H9 (cell line): Measurements from ENCODE around the gene ENTPD6. TPM values are rescaled to one million over a fixed set of nuclear protein-coding genes. Genes with fewer than 3 reads are reported as not detected.

Experiments
- DNase-seq: peaks from one replicate; pipeline ENCODE4 v3.0.0-alpha.2; 2017
- H2AFZ ChIP-seq: one replicate; pipeline ENCODE4 v1.6.1; 2013; ENCODE audit warnings: mild to moderate bottlenecking, low read length, control low read depth, moderate library complexity
- H2AK5ac ChIP-seq: 2 replicates; pipeline ENCODE4 v1.6.1; 2013; ENCODE audit warnings: low read length, control low read depth, mixed read lengths; ENCODE audit not compliant: insufficient read length
- H2BK120ac ChIP-seq: one replicate; pipeline ENCODE4 v1.6.1; 2013; ENCODE audit warnings: low read depth, mild to moderate bottlenecking, low read length, control low read depth, inconsistent platforms; ENCODE audit not compliant: poor library complexity, severe bottlenecking
- H2BK12ac ChIP-seq: 2 replicates; pipeline ENCODE4 v1.6.1; 2013; ENCODE audit warnings: low read length, control low read depth, mixed read lengths, low read depth; ENCODE audit not compliant: insufficient read length
- H2BK15ac ChIP-seq: 2 replicates; pipeline ENCODE4 v1.6.1; 2013; ENCODE audit warnings: low read depth, low read length, control low read depth
- H2BK20ac ChIP-seq: one replicate; pipeline ENCODE4 v1.6.1; 2013; ENCODE audit warnings: low read depth, mild to moderate bottlenecking, low read length, control low read depth, inconsistent platforms; ENCODE audit not compliant: poor library complexity, severe bottlenecking
- H2BK5ac ChIP-seq: 2 replicates; pipeline ENCODE4 v1.6.1; 2013; ENCODE audit warnings: low read length, control low read depth, mixed read lengths; ENCODE audit not compliant: insufficient read length
- H3K14ac ChIP-seq: 2 replicates; pipeline ENCODE4 v1.6.1; 2013; ENCODE audit warnings: low read length, control low read depth; ENCODE audit not compliant: insufficient read depth
- H3K18ac ChIP-seq: 2 replicates; pipeline ENCODE4 v1.6.1; 2013; ENCODE audit warnings: low read depth, mild to moderate bottlenecking, mixed read lengths, low read length, control low read depth; ENCODE audit not compliant: insufficient read length
- H3K23ac ChIP-seq: 2 replicates; pipeline ENCODE4 v1.6.1; 2013; ENCODE audit warnings: low read length, control low read depth, mixed read lengths, low read depth; ENCODE audit not compliant: insufficient read length
- H3K23me2 ChIP-seq: 2 replicates; pipeline ENCODE4 v1.6.1; 2013; ENCODE audit warnings: low read depth, mild to moderate bottlenecking, mixed read lengths, low read length, control low read depth; ENCODE audit not compliant: insufficient read length, poor library complexity, severe bottlenecking
- H3K27ac ChIP-seq: 2 replicates; pipeline ENCODE4 v1.5.1; 2013; ENCODE audit warnings: low read length, control low read depth, mixed read lengths, low read depth; ENCODE audit not compliant: insufficient read length
- H3K27me3 ChIP-seq: 2 replicates; pipeline ENCODE4 v1.6.1; 2013; ENCODE audit warnings: low read length, control low read depth, inconsistent platforms; ENCODE audit not compliant: insufficient read depth
- H3K4ac ChIP-seq: 2 replicates; pipeline ENCODE4 v1.6.1; 2013; ENCODE audit warnings: low read depth, mild to moderate bottlenecking, control low read depth, inconsistent platforms, low read length, moderate library complexity
- H3K4me1 ChIP-seq: 2 replicates; pipeline ENCODE4 v1.6.1; 2013; ENCODE audit warnings: low read length, control low read depth, inconsistent platforms; ENCODE audit not compliant: insufficient read depth
- H3K4me2 ChIP-seq: 2 replicates; pipeline ENCODE4 v1.6.1; 2013; ENCODE audit warnings: low read length, control low read depth, mixed read lengths; ENCODE audit not compliant: insufficient read length, insufficient read depth
- H3K56ac ChIP-seq: 2 replicates; pipeline ENCODE4 v1.6.1; 2013; ENCODE audit warnings: low read depth, mild to moderate bottlenecking, mixed read lengths, low read length, control low read depth; ENCODE audit not compliant: insufficient read length
- H3K79me1 ChIP-seq: 2 replicates; pipeline ENCODE4 v1.6.1; 2013; ENCODE audit warnings: low read depth, mild to moderate bottlenecking, moderate library complexity, low read length, control low read depth, inconsistent platforms; ENCODE audit not compliant: insufficient read depth, poor library complexity, severe bottlenecking
- H3K79me2 ChIP-seq: 2 replicates; pipeline ENCODE4 v1.6.1; 2013; ENCODE audit warnings: low read length, control low read depth, inconsistent platforms; ENCODE audit not compliant: insufficient read depth
- H3K9ac ChIP-seq: 2 replicates; pipeline ENCODE4 v1.6.1; 2013; ENCODE audit warnings: low read length, control low read depth, mixed read lengths; ENCODE audit not compliant: insufficient read length; ENCODE audit errors: extremely low read depth
- H3K9me3 ChIP-seq: one replicate; pipeline ENCODE4 v1.6.1; 2013; ENCODE audit warnings: low read depth, low read length, inconsistent platforms; ENCODE audit not compliant: control insufficient read depth
- H3T11ph ChIP-seq: one replicate; pipeline ENCODE4 v1.6.1; 2013; ENCODE audit warnings: mild to moderate bottlenecking, low read length, control low read depth, inconsistent platforms
- H4K20me1 ChIP-seq: one replicate; pipeline ENCODE4 v1.6.1; 2013; ENCODE audit not compliant: control insufficient read depth, insufficient read length, insufficient read depth
- H4K5ac ChIP-seq: 2 replicates; pipeline ENCODE4 v1.6.1; 2013; ENCODE audit warnings: low read depth, mild to moderate bottlenecking, mixed read lengths, low read length, control low read depth; ENCODE audit not compliant: insufficient read length
- H4K8ac ChIP-seq: replicated peaks from 2 replicates; pipeline ENCODE4 v1.6.1; 2013; ENCODE audit warnings: low read length, control low read depth, mixed read lengths, low read depth; ENCODE audit not compliant: insufficient read length
- H4K91ac ChIP-seq: 2 replicates; pipeline ENCODE4 v1.6.1; 2013; ENCODE audit warnings: low read depth, mild to moderate bottlenecking, moderate library complexity, mixed read lengths, low read length, control low read depth; ENCODE audit not compliant: insufficient read length
- H3K27ac Mint-ChIP-seq, 3 experiments: 2 replicates in 2 of 3; 3 replicates in 1 of 3; pipeline ENCODE4 v1.8.0; 2020 to 2021; ENCODE audit warnings: mixed read lengths in 3 of 3, mild to moderate bottlenecking in 1 of 3, moderate library complexity in 1 of 3
- H3K27me3 Mint-ChIP-seq: 2 replicates; pipeline ENCODE4 v1.8.0; 2021; ENCODE audit warnings: low read depth, mild to moderate bottlenecking, moderate library complexity, mixed read lengths
- H3K36me3 Mint-ChIP-seq, 3 experiments: 2 replicates in 2 of 3; 3 replicates in 1 of 3; pipeline ENCODE4 v1.8.0; 2020 to 2021; ENCODE audit warnings: low read depth in 3 of 3, mixed read lengths in 3 of 3; ENCODE audit not compliant: insufficient read depth in 1 of 3
- H3K4me1 Mint-ChIP-seq, 2 experiments: 2 replicates each; pipeline ENCODE4 v1.8.0; 2020; ENCODE audit warnings: mixed read lengths in 2 of 2
- H3K4me3 Mint-ChIP-seq, 2 experiments: 2 replicates in 1 of 2; 3 replicates in 1 of 2; pipeline ENCODE4 v1.8.0; 2020 to 2021; ENCODE audit warnings: mild to moderate bottlenecking in 2 of 2, mixed read lengths in 2 of 2, moderate library complexity in 1 of 2
- H3K9me3 Mint-ChIP-seq, 2 experiments: 2 replicates in 1 of 2; 3 replicates in 1 of 2; pipeline ENCODE4 v1.8.0; 2020; ENCODE audit warnings: mild to moderate bottlenecking in 2 of 2, mixed read lengths in 2 of 2, moderate library complexity in 1 of 2
- WGBS: extraction: QIAGEN DNeasy Blood & Tissue Kit; methylation state at CpG from one replicate; pipeline ENCODE4 v1.1.7; 2013; ENCODE audit warnings: missing lambda C conversion rate, low lambda C conversion rate, mixed read lengths; ENCODE audit not compliant: insufficient read length; ENCODE audit errors: extremely low coverage; 5-methylcytosine and 5-hydroxymethylcytosine counted together
- total RNA-seq: library from RNA; stranded (reverse); gene quantifications from 2 replicates; pipeline ENCODE4 v1.2.1, GENCODE V29; 2021
- TF ChIP-seq, protein P1 (sequence below): fragments of 200-600 bp; sonication (generic); conservative IDR thresholded peaks from 3 replicates; pipeline ENCODE4 v1.8.0; 2021; ENCODE audit warnings: antibody characterized with exemption, mild to moderate bottlenecking

The ENTPD6 gene
- total RNA-seq, 1 experiment from 2014 or later, result 57.4 TPM

- H3K4me1 Mint-ChIP-seq, result peaks cover 2 to 15% of the 10 kb centered on the region in 2 experiments; a peak in 3 of 4 replicates
- H4K8ac ChIP-seq, result no peak overlapping the region
These were observed 61.6 kb downstream of the ENTPD6 start for GRCh38 chr20:25257130-25257529.

More at GRCh38 chr20:25257130-25257529, 61.6 kb downstream of the ENTPD6 start:
- no peak overlapping the region for H3K18ac ChIP-seq
- no peak overlapping the region for H4K5ac ChIP-seq
- H3K4me2 ChIP-seq, result no peak overlapping the region
- no peak overlapping the region for H3K4me3 Mint-ChIP-seq
- H2BK120ac ChIP-seq, result no peak overlapping the region
- H3K27ac Mint-ChIP-seq, result peak overlapping the region in 1 of 3 experiments; percentile 23; a peak in 1 of 7 replicates
- H2AFZ ChIP-seq, result no peak overlapping the region
- H3K36me3 Mint-ChIP-seq, result peaks cover 39 to 47% (median 46%) of the 10 kb centered on the region in 3 experiments
- no peaks in the 10 kb centered on the region for H3K9me3 ChIP-seq
- H3K23ac ChIP-seq, result no peak overlapping the region
- H3K27me3 ChIP-seq, result no peaks in the 10 kb centered on the region
- H4K91ac ChIP-seq, result no peak overlapping the region
- H2BK20ac ChIP-seq, result no peak overlapping the region
- H3K4me1 ChIP-seq, result no peaks in the 10 kb centered on the region
- no peak overlapping the region for H2AK5ac ChIP-seq
- peak; percentile 12 for DNase-seq
- no peak overlapping the region for H3K56ac ChIP-seq
- no peak overlapping the region for H2BK5ac ChIP-seq
- no peaks in the 10 kb centered on the region for H3K27me3 Mint-ChIP-seq
- H4K20me1 ChIP-seq, result no peaks in the 10 kb centered on the region
- H3K9ac ChIP-seq, result no peak overlapping the region
- no peaks in the 10 kb centered on the region for H3K23me2 ChIP-seq
- H3K9me3 Mint-ChIP-seq, result peaks cover 16 to 17% of the 10 kb centered on the region in 2 experiments; a peak in 4 of 5 replicates
- no peak overlapping the region for H3T11ph ChIP-seq
- H2BK12ac ChIP-seq, result no peak overlapping the region
- H3K27ac ChIP-seq, result no peak overlapping the region
- H3K14ac ChIP-seq, result no peak overlapping the region
- H3K4ac ChIP-seq, result no peak overlapping the region
- H2BK15ac ChIP-seq, result no peak overlapping the region
- TF ChIP-seq, protein P1, sequence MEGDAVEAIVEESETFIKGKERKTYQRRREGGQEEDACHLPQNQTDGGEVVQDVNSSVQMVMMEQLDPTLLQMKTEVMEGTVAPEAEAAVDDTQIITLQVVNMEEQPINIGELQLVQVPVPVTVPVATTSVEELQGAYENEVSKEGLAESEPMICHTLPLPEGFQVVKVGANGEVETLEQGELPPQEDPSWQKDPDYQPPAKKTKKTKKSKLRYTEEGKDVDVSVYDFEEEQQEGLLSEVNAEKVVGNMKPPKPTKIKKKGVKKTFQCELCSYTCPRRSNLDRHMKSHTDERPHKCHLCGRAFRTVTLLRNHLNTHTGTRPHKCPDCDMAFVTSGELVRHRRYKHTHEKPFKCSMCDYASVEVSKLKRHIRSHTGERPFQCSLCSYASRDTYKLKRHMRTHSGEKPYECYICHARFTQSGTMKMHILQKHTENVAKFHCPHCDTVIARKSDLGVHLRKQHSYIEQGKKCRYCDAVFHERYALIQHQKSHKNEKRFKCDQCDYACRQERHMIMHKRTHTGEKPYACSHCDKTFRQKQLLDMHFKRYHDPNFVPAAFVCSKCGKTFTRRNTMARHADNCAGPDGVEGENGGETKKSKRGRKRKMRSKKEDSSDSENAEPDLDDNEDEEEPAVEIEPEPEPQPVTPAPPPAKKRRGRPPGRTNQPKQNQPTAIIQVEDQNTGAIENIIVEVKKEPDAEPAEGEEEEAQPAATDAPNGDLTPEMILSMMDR, result no peak
- no peaks in the 10 kb centered on the region for H3K79me1 ChIP-seq
- H3K79me2 ChIP-seq, result peaks cover 3% of the 10 kb centered on the region; the same call in 1 of the 2 replicates
- no CpG with 5 or more reads among the region's 5 CpGs for WGBS
